ENCODE measurements around the gene NKX1-1.

- no peak for TF ChIP-seq CTCF (IDR thresholded peaks at IDR 0.05)
- no peak for TF ChIP-seq POLR2AphosphoS5 (IDR thresholded peaks at IDR 0.05; ENCODE audit: insufficient read depth in 1 of 2, low read depth in 1 of 2)
- TF ChIP-seq POLR2A (IDR thresholded peaks at IDR 0.05) = no peak
Measured at GRCh38 chr4:1417522-1418390, 11.5 kb upstream of the NKX1-1 start.
